ENCODE measurements around the gene SMG9.

DNA sequence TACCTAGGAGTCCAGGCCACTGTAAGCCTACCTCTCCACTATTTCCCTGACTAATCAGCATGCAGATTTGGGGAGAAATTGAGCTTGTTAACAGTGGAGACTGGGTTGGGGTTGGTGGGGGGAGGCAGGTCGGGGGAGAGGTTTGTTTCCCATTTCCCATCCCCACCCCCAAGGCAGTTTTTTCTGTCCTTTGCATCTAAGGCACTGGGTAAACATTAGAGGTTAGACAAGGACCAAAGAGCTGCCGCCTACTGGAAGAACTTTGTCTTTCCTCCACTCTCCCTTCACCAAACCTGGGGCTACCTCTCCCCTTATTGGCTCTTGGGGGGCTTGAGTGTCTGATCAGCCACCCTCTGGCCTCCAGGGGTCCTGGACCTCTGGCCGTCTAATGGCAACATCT, 25.1 kb upstream of the SMG9 start:
- TF ChIP-seq ZNF776 (tag by site-specific recombination; IDR thresholded peaks at IDR 0.05; ENCODE audit: borderline replicate concordance) = no peak
- TF ChIP-seq, protein P1, sequence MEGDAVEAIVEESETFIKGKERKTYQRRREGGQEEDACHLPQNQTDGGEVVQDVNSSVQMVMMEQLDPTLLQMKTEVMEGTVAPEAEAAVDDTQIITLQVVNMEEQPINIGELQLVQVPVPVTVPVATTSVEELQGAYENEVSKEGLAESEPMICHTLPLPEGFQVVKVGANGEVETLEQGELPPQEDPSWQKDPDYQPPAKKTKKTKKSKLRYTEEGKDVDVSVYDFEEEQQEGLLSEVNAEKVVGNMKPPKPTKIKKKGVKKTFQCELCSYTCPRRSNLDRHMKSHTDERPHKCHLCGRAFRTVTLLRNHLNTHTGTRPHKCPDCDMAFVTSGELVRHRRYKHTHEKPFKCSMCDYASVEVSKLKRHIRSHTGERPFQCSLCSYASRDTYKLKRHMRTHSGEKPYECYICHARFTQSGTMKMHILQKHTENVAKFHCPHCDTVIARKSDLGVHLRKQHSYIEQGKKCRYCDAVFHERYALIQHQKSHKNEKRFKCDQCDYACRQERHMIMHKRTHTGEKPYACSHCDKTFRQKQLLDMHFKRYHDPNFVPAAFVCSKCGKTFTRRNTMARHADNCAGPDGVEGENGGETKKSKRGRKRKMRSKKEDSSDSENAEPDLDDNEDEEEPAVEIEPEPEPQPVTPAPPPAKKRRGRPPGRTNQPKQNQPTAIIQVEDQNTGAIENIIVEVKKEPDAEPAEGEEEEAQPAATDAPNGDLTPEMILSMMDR (tag by site-specific recombination; IDR thresholded peaks at IDR 0.05) = no peak
- no peak for TF ChIP-seq ZNF335 (tag by site-specific recombination; conservative IDR thresholded peaks at IDR 0.05)
- TF ChIP-seq, protein P2, sequence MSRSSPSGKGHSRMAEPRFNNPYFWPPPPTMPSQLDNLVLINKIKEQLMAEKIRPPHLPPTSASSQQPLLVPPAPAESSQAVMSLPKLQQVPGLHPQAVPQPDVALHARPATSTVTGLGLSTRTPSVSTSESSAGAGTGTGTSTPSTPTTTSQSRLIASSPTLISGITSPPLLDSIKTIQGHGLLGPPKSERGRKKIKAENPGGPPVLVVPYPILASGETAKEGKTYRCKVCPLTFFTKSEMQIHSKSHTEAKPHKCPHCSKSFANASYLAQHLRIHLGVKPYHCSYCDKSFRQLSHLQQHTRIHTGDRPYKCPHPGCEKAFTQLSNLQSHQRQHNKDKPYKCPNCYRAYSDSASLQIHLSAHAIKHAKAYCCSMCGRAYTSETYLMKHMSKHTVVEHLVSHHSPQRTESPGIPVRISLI (tag by site-specific recombination; IDR thresholded peaks at IDR 0.05) = no peak
- TF ChIP-seq ZNF830 (tag by site-specific recombination; IDR thresholded peaks at IDR 0.05; ENCODE audit: low read depth) = no peak
- TF ChIP-seq ZNF23 (tag by site-specific recombination; IDR thresholded peaks at IDR 0.05; ENCODE audit: borderline replicate concordance) = no peak
- TF ChIP-seq ZNF112 (tag by site-specific recombination; IDR thresholded peaks at IDR 0.05) = no peak
- TF ChIP-seq, protein P3, sequence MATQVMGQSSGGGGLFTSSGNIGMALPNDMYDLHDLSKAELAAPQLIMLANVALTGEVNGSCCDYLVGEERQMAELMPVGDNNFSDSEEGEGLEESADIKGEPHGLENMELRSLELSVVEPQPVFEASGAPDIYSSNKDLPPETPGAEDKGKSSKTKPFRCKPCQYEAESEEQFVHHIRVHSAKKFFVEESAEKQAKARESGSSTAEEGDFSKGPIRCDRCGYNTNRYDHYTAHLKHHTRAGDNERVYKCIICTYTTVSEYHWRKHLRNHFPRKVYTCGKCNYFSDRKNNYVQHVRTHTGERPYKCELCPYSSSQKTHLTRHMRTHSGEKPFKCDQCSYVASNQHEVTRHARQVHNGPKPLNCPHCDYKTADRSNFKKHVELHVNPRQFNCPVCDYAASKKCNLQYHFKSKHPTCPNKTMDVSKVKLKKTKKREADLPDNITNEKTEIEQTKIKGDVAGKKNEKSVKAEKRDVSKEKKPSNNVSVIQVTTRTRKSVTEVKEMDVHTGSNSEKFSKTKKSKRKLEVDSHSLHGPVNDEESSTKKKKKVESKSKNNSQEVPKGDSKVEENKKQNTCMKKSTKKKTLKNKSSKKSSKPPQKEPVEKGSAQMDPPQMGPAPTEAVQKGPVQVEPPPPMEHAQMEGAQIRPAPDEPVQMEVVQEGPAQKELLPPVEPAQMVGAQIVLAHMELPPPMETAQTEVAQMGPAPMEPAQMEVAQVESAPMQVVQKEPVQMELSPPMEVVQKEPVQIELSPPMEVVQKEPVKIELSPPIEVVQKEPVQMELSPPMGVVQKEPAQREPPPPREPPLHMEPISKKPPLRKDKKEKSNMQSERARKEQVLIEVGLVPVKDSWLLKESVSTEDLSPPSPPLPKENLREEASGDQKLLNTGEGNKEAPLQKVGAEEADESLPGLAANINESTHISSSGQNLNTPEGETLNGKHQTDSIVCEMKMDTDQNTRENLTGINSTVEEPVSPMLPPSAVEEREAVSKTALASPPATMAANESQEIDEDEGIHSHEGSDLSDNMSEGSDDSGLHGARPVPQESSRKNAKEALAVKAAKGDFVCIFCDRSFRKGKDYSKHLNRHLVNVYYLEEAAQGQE (tag by site-specific recombination; IDR thresholded peaks at IDR 0.05) = no peak
- TF ChIP-seq KLF7 (tag by site-specific recombination; IDR thresholded peaks at IDR 0.05; ENCODE audit: borderline replicate concordance) = no peak
- TF ChIP-seq ZNF544 (tag by site-specific recombination; IDR thresholded peaks at IDR 0.05) = no peak
- TF ChIP-seq ZNF658 (tag by site-specific recombination; IDR thresholded peaks at IDR 0.05) = no peak
- no peak for TF ChIP-seq SCRT2 (tag by site-specific recombination; IDR thresholded peaks at IDR 0.05)
- TF ChIP-seq, protein P4, sequence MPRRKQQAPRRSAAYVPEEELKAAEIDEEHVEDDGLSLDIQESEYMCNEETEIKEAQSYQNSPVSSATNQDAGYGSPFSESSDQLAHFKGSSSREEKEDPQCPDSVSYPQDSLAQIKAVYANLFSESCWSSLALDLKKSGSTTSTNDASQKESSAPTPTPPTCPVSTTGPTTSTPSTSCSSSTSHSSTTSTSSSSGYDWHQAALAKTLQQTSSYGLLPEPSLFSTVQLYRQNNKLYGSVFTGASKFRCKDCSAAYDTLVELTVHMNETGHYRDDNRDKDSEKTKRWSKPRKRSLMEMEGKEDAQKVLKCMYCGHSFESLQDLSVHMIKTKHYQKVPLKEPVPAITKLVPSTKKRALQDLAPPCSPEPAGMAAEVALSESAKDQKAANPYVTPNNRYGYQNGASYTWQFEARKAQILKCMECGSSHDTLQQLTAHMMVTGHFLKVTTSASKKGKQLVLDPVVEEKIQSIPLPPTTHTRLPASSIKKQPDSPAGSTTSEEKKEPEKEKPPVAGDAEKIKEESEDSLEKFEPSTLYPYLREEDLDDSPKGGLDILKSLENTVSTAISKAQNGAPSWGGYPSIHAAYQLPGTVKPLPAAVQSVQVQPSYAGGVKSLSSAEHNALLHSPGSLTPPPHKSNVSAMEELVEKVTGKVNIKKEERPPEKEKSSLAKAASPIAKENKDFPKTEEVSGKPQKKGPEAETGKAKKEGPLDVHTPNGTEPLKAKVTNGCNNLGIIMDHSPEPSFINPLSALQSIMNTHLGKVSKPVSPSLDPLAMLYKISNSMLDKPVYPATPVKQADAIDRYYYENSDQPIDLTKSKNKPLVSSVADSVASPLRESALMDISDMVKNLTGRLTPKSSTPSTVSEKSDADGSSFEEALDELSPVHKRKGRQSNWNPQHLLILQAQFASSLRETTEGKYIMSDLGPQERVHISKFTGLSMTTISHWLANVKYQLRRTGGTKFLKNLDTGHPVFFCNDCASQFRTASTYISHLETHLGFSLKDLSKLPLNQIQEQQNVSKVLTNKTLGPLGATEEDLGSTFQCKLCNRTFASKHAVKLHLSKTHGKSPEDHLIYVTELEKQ (tag by site-specific recombination; IDR thresholded peaks at IDR 0.05; ENCODE audit: borderline replicate concordance) = no peak
- no peak for TF ChIP-seq SCRT1 (tag by site-specific recombination; IDR thresholded peaks at IDR 0.05; ENCODE audit: borderline replicate concordance)
